ENCODE data around the gene KCNH3.

DNA sequence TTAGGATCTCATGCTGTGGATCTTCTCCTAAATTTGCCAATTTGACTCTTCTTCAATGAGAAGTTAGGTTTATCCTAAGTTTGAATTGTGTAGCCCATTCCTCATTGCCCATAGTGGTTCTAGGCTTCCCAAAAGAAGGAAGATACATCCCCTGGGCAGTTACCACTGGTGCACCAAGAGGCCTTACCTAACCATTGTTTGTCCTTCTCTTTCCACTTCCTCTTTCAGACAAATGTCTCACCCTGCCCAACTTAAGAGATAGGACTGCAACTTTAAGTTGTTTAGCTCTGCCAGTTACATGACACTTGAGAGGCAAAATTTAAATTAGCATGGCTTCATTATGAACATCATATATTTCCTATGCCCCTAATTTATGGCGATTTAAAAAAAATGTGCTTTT lies 9.4 kb upstream of the KCNH3 start:
- TF ChIP-seq, protein P1, sequence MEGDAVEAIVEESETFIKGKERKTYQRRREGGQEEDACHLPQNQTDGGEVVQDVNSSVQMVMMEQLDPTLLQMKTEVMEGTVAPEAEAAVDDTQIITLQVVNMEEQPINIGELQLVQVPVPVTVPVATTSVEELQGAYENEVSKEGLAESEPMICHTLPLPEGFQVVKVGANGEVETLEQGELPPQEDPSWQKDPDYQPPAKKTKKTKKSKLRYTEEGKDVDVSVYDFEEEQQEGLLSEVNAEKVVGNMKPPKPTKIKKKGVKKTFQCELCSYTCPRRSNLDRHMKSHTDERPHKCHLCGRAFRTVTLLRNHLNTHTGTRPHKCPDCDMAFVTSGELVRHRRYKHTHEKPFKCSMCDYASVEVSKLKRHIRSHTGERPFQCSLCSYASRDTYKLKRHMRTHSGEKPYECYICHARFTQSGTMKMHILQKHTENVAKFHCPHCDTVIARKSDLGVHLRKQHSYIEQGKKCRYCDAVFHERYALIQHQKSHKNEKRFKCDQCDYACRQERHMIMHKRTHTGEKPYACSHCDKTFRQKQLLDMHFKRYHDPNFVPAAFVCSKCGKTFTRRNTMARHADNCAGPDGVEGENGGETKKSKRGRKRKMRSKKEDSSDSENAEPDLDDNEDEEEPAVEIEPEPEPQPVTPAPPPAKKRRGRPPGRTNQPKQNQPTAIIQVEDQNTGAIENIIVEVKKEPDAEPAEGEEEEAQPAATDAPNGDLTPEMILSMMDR (IDR thresholded peaks at IDR 0.05), result no peak
- TF ChIP-seq ZFX (IDR thresholded peaks at IDR 0.05; ENCODE audit: borderline replicate concordance), result no peak
